ENCODE measurements around the gene MAPK12. TPM values are rescaled to one million over a fixed set of nuclear protein-coding genes. Genes with fewer than 3 reads are reported as not detected.
A peak's percentile ranks its signal among the peaks of the same experiment; 100 is the strongest.

MAPK12 gene
- total and polyA plus RNA-seq, 2 of the 4 experiments (the other 2 are of a cell fraction), result 41.0 to 56.3 TPM

GRCh38 chr22:50255099-50255498 lies 6.4 kb downstream of the MAPK12 start:
- ChIA-PET CTCF (no interaction called here), POLR2A (ENCODE audit: unreplicated experiment) (no interaction called here)
- Histone ChIP-seq H3K23ac (ENCODE audit: low read depth, low read length) (no peak overlapping the region), H4K20me1 (ENCODE audit: insufficient read depth, low read length) (peaks cover 30% of the 10 kb centered on the region), H2BK5ac (ENCODE audit: low read depth, low read length, poor library complexity, severe bottlenecking) (no peak overlapping the region), H3K56ac (ENCODE audit: extremely low read depth, insufficient read depth, low read length) (no peak overlapping the region), H4K91ac (ENCODE audit: insufficient read depth, low read depth, low read length) (no peak overlapping the region), H3K9ac (ENCODE audit: low read depth, low read length) (no peak overlapping the region), H3K4me3 (ENCODE audit: insufficient read depth, low read depth, low read length) (no peak overlapping the region), H2BK120ac (ENCODE audit: low read depth, low read length) (no peak overlapping the region), H2BK15ac (ENCODE audit: low read depth, low read length) (no peak overlapping the region), H3K36me3 (ENCODE audit: control insufficient read depth, insufficient read depth, low read length) (peaks cover 35% of the 10 kb centered on the region; the same call in 1 of the 2 replicates), H3K4me2 (ENCODE audit: low read depth, low read length) (no peak overlapping the region), H2BK20ac (ENCODE audit: low read depth, low read length) (no peak overlapping the region), H3K9me3 (ENCODE audit: control insufficient read depth, insufficient read depth, low read length) (no peaks in the 10 kb centered on the region), H2AK9ac (replicated peaks; ENCODE audit: low read depth, low read length, poor library complexity) (peak overlapping the region; percentile 70), H3K27me3 (ENCODE audit: control insufficient read depth, insufficient read depth, low read length) (no peaks in the 10 kb centered on the region), H2AK5ac (ENCODE audit: low read depth, low read length) (no peak overlapping the region), H3K4ac (ENCODE audit: low read depth, low read length) (no peak overlapping the region), H3K9me1 (ENCODE audit: insufficient read depth, low read length) (no peaks in the 10 kb centered on the region), H3K4me1 (ENCODE audit: control insufficient read depth, insufficient read depth, low read length) (peaks cover 10% of the 10 kb centered on the region), H3K79me1 (ENCODE audit: low read depth in 1 of 2, low read length in 2 of 2) (peaks cover 4 to 37% of the 10 kb centered on the region in 2 experiments; a peak in 3 of 4 replicates), H3K27ac (ENCODE audit: insufficient read depth, low read length) (no peak overlapping the region), H3K18ac (ENCODE audit: low read depth, low read length) (no peak overlapping the region), H2AFZ (replicated peaks; ENCODE audit: low read length, poor library complexity) (no peak overlapping the region), H4K8ac (ENCODE audit: low read depth in 2 of 2, low read length in 2 of 2) (no peak overlapping the region), H3K14ac (replicated peaks; ENCODE audit: low read depth, low read length) (no peak overlapping the region), H4K5ac (ENCODE audit: low read depth, low read length) (no peak overlapping the region)
- no peak for ATAC-seq (ENCODE audit: low read depth)
- in situ Hi-C loops (cut with MboI; ENCODE audit: low sequenced_read_pairs) (no loop called here), intact Hi-C loops (cut with micrococcal nuclease) (no loop called here), dilution Hi-C loops (cut with HindIII; ENCODE audit: low sequenced_read_pairs, unreplicated experiment) (no loop called here)
- no peak for DNase-seq
- WGBS, 2 experiments (ENCODE audit: extremely low coverage in 2 of 2, insufficient read length in 1 of 2), result 95% methylated on average over 12 of the region's 19 CpGs; no CpG with 5 or more reads in 1 of the 2 experiments
- no TSS peak for BruUV-seq (replicated peaks)
- no peak for TF ChIP-seq CHD1 (IDR thresholded peaks at IDR 0.05; ENCODE audit: low read depth, low read length)
- no peak for TF ChIP-seq MAFK (IDR thresholded peaks at IDR 0.05; ENCODE audit: low read depth, low read length)
- no peak for TF ChIP-seq CTCF (conservative IDR thresholded peaks at IDR 0.05; ENCODE audit: low read depth, low read length)
- no peak for TF ChIP-seq RCOR1 (IDR thresholded peaks at IDR 0.05; ENCODE audit: insufficient replicate concordance, low read length)
- no peak for TF ChIP-seq BHLHE40 (IDR thresholded peaks at IDR 0.05; ENCODE audit: low read depth, low read length)
- TF ChIP-seq MAZ (IDR thresholded peaks at IDR 0.05; ENCODE audit: borderline replicate concordance, low read depth, low read length), result no peak
- no peak for TF ChIP-seq RAD21 (IDR thresholded peaks at IDR 0.05; ENCODE audit: low read length)
